Inflammatory macrophage (primary cell): ENCODE measurements around the gene WHAMM.
"Not testable (repeated sequence)": the region's sequence is repeated elsewhere in the genome, so short reads cannot be mapped to it uniquely, and the experiment has no call there.

Experiments used
- DNase-seq, 2 donors: peaks; one replicate each; pipeline ENCODE4 v3.0.0-alpha.2; 2020 to 2022

The WHAMM gene

GRCh38 chr15:82865981-82866380, 56.6 kb downstream of the WHAMM start:
- not testable (repeated sequence) for DNase-seq

GRCh38 chr15:82870727-82871320, 61.4 kb downstream of the WHAMM start:
- peak; percentile 69 to 80 for DNase-seq

GRCh38 chr15:82871358-82871757, 61.9 kb downstream of the WHAMM start:
- DNase-seq = peak; percentile 49 to 55

GRCh38 chr15:82871832-82872484, 62.5 kb downstream of the WHAMM start:
- DNase-seq = no peak

- no peak for DNase-seq
These were observed 63.7 kb downstream of the WHAMM start for GRCh38 chr15:82873000-82873680.

- DNase-seq = no peak
These were observed 64.8 kb downstream of the WHAMM start for GRCh38 chr15:82874267-82874666.

- DNase-seq = no peak
These were observed 65.5 kb downstream of the WHAMM start for GRCh38 chr15:82874961-82875360.

- no peak for DNase-seq
These were observed 66.1 kb downstream of the WHAMM start for GRCh38 chr15:82875411-82876003.

- DNase-seq = no peak
These were observed 68.4 kb downstream of the WHAMM start for GRCh38 chr15:82877825-82878224.

- DNase-seq = no peak
These were observed 68.9 kb downstream of the WHAMM start for GRCh38 chr15:82878325-82878724.

GRCh38 chr15:82880704-82881103, 71.3 kb downstream of the WHAMM start:
- DNase-seq = no peak

- no peak for DNase-seq
These were observed 72.3 kb downstream of the WHAMM start for GRCh38 chr15:82881747-82882146.

GRCh38 chr15:82882273-82882928, 73.0 kb downstream of the WHAMM start:
- DNase-seq = peak; percentile 49 to 63
